ENCODE measurements around the gene FBLL1. TPM values are rescaled to one million over a fixed set of nuclear protein-coding genes. Genes with fewer than 3 reads are reported as not detected.

Gene FBLL1
- total and polyA plus RNA-seq, 2 of the 8 experiments (the other 6 are each of a cell fraction or from before 2014, with no cell fraction given): 8.3 to 30.9 TPM

DNA sequence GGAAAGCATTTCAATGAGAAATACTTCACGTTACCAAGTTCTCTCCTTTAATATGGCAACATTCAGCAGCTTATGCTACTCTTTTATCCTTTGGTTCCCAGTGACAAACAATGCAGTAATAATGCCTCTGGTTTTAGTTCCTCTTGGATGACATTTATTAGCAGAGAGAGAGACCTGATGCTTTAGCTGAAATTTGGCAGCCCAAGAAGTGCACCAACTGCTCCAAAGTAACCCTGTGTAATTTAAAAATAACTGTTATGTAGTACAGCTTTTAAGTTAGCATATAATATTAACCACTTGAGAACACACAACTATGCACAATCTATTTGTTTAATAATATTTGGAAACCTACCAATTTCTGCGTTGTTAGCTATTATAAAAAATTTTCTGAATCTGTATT is 28.3 kb downstream of the FBLL1 start (continued):
- TF ChIP-seq BRCA1 (IDR thresholded peaks at IDR 0.05; ENCODE audit: low read depth, low read length) (no peak), RXRA (IDR thresholded peaks at IDR 0.05; ENCODE audit: insufficient read depth, low read depth, low read length) (no peak), KDM5A (IDR thresholded peaks at IDR 0.05; ENCODE audit: low read length) (no peak), TEAD4 (IDR thresholded peaks at IDR 0.05; ENCODE audit: low read depth, low read length) (no peak), PHF8 (conservative IDR thresholded peaks at IDR 0.05; ENCODE audit: low read depth, low read length) (no peak)
